ENCODE measurements around the gene UBE2I.

The UBE2I gene

DNA sequence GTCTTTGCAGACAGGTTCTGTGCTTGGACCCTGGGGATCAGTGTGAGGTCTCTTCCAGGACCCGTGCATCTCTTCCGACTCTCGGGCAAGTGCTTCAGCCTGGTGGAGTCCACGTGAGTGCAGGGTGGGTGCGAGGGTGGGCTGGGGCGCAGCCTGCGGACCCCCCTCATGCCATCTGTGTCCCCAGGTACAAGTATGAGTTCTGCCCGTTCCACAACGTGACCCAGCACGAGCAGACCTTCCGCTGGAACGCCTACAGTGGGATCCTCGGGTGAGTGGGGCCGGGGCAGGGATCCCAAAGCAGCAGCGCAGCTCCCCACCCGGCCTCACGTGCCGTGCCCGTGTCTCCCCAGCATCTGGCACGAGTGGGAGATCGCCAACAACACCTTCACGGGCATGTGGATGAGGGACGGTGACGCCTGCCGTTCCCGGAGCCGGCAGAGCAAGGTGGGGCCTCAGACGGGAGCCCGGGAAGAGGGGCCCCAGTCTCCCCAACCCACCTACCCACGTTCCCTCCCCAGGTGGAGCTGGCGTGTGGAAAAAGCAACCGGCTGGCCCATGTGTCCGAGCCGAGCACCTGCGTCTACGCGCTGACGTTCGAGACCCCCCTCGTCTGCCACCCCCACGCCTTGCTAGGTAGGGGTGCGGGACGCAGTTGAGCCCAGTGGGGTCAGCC is 52.4 kb downstream of the UBE2I start:
- no peak for DNase-seq (ENCODE audit: low spot score)

DNA sequence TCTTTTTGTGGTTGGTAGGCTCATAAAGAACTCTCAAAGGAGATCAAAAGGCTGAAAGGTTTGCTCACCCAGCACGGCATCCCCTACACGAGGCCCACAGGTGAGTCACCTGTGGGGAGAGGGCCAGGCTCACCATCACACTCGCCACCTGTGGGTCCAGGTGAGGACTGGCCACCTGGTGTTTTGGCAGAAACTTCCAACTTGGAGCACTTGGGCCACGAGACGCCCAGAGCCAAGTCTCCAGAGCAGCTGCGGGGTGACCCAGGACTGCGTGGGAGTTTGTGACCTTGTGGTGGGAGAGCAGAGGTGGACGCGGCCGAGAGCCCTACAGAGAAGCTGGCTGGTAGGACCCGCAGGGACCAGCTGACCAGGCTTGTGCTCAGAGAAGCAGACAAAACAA is 53.4 kb downstream of the UBE2I start:
- DNase-seq (ENCODE audit: low spot score): no peak

DNA sequence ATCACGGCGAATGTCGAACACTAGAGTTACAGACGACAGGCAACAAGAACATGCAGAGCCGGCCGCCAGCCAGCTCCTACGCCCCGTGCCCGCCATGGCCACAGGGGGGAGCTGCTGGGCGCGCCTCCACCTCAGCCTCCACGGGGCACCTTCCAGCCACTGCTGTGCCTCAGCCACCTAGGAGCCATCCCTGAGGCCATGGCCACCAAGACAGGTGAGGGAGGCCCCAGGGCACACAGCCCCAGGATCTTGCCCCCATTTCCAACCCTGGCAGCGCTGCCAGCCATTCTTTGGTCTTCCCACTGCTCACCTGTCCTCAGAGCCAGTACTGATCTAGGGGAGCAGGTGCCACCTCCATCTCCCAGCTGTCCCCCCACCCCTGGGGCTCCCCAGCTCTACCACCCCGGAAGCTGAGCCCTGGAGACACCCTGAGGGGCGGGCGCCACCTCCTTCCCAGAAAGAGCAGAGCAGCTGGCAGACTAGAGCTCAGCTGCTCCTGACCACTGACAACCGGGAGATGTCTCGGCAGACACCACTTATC is 54.1 kb downstream of the UBE2I start:
- peak; percentile 65 for DNase-seq (ENCODE audit: low spot score)

DNA sequence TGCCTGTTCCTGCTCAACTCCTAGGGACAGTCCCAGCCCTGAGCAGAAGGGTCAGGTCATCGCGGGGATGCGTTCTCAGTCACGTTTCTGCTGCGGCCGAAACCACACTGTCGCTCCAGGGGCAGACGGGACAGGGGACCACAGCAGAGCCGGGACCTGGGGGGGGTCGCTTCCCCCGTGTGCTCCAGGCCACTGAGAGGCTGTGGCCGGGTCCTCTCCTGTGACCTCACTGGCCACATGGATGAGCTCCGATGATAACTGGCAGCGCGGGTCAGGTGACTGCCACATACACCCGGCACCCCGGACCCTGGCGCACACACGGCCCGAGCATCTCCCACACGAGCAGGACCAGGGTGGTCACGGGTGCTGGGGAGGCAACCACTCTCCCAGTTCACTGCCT is 55.1 kb downstream of the UBE2I start:
- no peak for DNase-seq (ENCODE audit: low spot score)

DNA sequence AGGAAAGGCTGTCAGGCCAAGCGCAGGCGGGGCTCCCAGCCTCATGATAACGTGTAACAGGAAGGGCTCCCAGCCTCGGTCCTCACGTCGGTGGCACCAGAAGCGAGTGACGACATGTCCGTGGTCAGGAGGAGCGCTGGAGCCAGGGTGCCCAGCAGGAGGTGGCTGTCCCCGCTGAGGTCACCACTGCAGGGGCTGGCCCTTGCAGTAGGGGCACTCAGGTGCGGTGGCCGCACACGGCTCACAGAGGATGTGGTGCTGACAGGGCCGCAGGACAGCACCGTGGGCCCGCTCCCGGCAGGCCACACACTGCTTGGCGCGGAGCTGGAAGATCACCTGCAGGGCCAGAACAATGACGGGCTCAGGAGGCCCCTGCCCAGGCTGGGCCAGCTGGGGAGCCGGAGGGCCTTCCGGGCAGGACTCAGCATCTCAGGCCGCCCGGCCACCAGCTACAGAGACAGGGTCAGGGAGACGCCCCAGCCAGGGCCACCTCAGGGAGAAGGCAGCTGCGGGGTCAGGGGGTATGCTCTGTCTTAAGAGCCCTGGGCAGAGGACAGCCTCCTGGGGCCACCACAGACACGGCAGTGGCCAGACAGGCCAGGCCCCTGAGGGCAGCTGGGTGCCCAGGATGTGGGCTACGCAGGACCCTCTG is 56.8 kb downstream of the UBE2I start:
- DNase-seq (ENCODE audit: low spot score): no peak

DNA sequence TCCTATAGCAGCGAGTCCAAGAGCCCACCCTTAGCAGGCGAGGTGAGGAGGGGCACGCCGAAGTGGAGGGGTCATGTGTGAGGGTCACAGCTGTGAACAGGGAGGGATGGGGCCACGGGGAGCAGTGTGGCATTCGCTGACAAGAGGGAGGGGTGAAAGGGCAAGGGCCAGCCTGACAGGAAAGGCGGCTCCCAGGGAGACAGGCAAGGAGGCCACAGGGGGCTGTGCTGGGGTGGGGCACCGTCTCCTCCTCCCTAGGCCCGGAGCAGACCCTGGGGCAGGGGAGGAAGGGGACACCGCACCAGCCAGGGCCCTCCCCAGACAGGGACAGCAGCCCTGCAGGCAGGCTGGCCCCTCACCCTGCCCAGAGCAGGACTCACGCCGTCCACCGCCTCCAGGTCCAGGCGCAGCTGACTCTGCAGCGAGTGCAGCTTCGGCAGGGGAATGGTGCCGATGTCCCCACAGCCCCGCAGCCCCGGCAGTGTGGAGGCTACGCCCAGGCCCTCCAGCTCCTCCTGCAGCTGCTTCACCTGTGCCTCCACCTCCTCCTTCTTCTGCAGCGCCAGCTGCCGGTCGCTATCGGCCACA is 57.4 kb downstream of the UBE2I start:
- DNase-seq (ENCODE audit: low spot score): no peak

DNA sequence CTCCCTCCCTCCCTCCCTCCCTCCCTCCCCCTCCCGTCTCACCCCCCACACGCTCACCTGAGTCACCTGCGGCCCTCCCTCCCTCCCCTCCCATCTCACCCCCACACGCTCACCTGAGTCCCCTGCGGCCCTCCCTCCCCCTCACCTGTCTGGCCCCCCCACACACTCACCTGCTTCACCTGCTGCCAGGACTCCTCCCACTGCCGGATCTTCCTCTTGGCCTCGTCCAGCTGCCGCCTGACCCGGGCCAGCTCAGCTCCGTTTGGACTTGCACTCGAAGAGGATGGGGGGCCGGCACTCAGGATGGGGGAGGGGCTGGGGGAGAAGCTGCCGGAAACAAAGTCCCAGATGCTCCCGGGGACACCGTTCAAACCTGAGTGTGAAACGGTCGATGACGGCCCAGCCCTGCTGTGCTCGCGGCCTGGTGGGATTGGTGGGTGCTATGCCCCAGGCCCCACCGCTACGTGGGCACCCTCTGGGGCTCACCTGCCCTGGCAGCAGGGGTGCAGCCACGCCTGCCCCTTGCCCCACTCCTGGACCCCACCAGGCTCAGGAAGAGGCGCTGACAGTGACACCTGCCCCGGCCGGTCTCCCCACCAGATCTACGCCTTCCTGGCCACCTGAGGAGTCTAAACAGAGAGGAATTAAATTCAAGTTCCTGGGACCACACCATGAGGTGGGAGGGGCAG is 58.2 kb downstream of the UBE2I start:
- DNase-seq (ENCODE audit: low spot score): no peak

DNA sequence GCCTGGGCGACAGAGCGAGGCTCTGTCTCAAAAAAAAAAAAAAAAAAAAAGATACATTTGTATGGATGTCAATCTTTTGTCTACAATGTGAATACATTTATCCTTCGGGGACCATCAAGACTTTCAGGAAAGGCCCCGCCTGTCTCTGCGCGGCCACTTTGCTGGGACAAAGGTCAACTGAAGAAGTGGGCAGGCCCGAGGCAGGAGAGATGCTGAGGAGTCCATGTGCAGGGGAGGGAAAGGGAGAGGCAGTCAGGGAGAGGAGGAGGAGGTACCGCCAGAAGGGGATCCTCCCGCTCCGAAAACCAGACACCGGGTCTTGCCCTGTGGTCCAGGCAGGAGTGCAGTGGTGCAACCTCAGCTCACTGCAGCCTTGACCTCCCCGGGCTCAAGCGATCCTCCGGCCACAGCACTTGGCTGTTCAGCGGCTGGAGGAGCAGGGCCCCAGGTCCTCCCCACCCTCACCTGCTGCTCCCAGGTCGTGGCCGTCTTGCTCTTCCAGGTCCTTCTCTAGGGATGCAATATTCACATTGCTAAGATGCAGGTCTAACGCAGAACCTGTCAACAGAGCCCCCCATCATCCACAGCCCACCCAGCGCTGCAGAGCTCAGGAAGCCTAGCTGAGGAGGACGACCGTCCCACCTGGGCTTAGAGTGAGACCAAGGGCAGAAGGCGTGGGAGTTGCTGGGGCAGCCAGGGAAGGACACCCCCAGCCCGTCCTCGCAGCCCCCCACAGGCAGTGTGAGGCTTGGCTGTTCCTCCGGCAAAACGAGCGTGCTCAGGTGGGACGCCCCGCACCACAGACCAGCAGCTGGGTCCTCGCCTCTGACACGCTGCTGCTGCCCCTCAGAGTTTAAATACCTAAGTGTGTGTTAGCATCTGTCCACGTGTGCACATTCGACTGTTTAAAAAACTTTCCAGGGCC is 61.9 kb downstream of the UBE2I start:
- DNase-seq (ENCODE audit: low spot score): no peak

DNA sequence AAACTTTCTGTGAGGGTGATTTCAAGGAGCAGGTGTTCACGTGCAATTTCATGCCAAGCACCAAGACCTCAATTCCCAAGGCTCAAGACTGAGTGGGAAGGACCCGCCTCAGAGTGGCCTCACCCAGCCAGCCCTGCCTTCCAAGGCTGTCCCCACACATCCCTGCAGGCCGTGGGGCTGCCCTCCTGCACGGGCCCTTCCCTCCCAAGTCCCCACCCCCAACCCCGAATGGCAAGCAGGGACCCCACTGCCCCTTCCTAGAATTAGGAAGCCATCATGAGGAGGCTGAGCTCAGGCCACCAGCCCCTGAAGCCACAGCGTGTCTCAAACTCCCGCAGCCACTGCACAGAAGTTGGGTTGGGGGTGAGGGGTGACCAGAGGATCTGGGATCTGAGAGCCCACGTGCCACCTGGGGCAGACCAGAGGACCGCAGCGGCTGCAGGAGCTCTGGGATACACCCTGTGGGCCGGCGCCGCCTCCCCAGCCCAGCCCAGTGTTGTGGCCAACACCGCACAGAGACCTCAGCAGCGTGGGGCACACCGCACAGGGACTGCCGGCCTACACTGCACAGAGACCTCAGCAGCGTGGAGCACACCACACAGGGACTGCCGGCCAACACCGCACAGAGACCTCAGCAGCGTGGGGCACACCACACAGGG is 63.0 kb downstream of the UBE2I start:
- no peak for DNase-seq (ENCODE audit: low spot score)

DNA sequence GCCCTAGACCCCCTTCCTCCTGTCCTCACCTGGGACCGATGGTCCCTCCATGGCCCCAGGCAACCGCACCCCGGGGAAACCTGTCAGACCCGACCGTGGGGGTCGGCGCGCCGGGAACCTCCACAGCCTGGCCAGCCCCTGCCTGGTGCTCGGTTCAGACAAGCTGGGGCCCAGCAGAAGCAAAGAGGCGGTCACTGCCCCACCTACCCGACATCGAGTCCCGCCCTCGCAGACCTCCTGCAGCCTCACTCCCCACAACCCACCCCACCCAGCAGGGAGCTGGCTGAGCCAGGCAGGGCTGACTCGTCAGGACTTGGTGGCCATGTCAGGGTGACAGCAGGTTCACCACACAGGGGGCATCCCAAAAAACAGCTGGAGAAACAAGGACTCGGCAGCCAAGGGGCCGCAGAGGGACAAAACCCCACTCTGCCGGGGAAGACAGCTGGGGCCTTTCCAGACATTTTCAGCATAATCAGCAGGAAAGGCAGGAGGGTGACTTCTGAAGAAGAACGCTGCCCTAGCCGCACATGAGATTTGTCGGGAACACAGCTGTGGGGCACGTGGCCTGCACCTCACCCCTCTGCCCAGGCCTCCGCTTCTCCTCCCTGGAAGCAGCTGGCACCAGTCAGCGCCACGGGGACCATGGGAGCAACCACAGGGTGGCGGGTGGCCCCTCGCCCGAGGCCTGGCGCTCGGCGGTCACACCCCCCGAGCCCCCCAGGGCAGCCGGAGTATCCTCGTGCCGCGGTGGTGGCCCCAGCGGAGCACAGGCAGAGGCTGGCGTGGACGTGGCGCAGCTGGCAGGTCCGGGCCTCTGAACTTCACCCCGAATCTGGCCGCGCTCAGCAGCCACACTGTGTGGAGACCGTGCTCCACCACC is 65.2 kb downstream of the UBE2I start:
- no peak for DNase-seq (ENCODE audit: low spot score)

DNA sequence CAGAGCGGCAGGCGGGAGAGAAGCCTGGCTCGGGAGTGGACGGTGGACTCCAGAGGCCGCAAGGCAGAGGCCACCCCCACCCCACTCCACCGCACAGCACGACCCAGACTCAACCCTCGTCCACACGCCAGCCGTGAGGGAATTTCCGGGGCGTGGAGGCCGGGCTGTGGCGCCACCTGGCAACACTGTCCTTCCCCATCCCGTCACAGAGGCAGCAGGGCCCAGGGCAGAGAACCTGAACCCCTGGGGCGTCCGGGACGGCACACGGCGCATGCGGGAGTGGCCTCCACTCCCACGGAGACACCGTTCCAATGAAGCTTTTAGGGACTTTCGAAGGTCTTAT is 65.8 kb downstream of the UBE2I start:
- DNase-seq (ENCODE audit: low spot score): no peak

DNA sequence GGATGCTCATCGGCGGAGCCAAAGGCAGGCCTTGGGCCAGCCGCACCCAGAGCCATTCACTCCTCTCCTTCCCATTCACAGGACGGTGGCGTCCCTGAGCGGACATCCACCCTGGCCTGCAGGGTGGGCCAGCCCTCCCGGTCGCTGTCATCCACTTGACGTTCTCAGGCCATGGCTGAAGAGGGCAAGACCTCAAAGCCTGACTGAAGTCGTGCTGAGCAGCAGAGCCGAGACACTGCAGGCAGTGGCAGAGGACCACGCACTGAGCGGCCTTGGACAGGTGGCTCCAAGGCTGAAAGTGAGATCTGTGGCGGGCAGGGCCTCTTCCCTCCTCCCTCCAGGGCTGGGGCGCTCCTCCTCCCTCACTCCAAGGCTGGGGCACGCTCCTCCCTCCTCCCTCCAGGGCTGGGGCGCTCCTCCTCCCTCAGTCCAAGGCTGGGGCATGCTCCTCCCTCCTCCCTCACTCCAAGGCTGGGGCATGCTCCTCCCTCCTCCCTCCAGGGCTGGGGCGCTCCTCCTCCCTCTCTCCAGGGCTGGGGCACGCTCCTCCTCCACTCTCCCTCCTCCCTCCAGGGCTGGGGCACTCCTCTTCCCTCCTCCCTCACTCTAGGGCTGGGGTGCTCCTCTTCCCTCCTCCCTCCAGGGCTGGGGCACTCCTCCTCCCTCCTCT is 66.4 kb downstream of the UBE2I start:
- no peak for DNase-seq (ENCODE audit: low spot score)
